ENCODE measurements around the gene POLDIP3.

POLDIP3 gene

DNA sequence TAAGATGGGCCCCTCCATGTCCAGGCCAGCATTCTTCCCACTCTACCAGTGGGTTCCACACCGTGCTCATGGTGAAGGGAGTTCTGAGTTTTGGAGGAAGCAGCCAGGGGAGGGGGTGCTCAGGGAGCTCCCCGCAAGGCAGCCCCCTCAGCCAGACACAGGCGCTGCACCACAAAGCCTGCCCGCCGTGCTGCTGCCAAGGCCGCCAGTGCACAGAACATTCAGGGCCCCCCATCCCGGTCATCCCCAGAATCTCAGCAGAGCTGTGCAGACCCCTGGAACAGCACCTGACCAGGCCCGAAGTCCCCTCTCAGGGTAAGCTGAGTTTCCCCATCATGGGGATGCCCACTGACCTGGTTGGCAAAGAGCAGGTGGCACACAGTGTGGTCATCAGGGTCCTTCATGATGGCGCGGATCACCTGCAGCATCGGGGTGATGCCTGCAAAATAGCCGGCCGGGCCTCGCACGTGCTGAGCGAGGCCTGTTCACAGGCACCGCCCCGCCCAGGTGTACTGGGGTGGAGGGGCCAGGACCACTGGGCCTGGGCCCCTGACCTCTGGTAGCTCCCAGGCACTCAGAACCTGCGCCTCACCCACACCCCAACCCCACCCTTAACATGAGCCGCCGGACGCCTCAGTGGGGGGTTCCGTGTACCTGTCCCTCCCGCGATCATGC lies 12.4 kb upstream of the POLDIP3 start:
- no peaks in the 10 kb centered on the region for H3K27me3 ChIP-seq (ENCODE audit: control insufficient read depth, insufficient read depth, low read length, poor library complexity, severe bottlenecking)
- WGBS, 2 experiments: 95 to 97% methylated on average over 25 of the region's 25 CpGs
- no peak overlapping the region for H3K27ac ChIP-seq (ENCODE audit: insufficient read depth, low read depth, low read length, poor library complexity, severe bottlenecking)
- H3K4me3 ChIP-seq (ENCODE audit: insufficient read depth, low read depth, low read length): no peak overlapping the region
- H3K9me3 ChIP-seq (ENCODE audit: control insufficient read depth, low read length): no peaks in the 10 kb centered on the region
- peaks cover 34% of the 10 kb centered on the region for H3K36me3 ChIP-seq (ENCODE audit: control insufficient read depth, insufficient read depth, low read length)
- no peaks in the 10 kb centered on the region for H3K4me1 ChIP-seq (ENCODE audit: control insufficient read depth, insufficient read depth, low read length)

DNA sequence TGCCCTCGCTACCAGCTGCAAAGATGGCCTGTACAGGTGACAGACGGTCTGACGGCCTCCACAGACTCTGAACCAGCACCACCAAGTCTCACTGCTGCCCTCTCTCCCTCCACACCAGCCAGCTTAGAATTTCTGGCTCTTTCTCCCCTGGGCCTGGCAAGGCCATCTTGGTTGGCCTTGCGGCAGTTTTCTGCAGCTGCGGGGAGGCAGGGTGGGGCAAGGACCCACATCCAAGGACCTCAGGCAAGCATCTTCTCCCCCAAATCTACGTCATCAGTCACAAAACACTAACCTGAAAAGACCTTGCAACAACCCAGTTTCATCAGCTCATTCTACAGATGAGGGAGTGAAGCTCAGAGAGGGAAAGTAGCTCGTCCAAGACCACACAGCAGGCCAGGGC lies 11.7 kb upstream of the POLDIP3 start:
- 93 to 95% methylated on average over 7 of the region's 7 CpGs for WGBS, 2 experiments
- H3K36me3 ChIP-seq (ENCODE audit: control insufficient read depth, insufficient read depth, low read length): peaks cover 34% of the 10 kb centered on the region
- H3K4me1 ChIP-seq (ENCODE audit: control insufficient read depth, insufficient read depth, low read length): no peaks in the 10 kb centered on the region

DNA sequence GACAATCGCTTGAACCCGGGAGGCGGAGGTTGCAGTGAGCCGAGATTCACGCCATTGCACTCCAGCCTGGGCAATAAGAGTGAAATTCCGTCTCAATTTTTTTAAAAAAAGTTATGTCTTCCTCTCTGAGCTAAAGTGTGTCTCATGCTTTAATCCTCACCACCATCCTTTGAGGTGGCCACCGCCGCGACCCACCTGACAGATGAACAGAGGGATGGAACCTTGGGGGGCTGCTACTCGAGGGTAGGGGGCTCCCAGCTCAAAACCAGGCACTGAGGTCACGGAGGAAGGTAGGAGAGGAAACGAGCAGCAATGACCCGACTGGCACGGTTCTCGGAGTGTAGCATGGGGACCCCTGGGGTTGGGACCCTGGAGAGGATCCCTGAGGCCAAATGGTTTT lies 10.7 kb upstream of the POLDIP3 start:
- H3K4me1 ChIP-seq (ENCODE audit: control insufficient read depth, insufficient read depth, low read length): no peaks in the 10 kb centered on the region
- WGBS, 2 experiments: 93 to 95% methylated on average over 15 of the region's 15 CpGs
- H3K36me3 ChIP-seq (ENCODE audit: control insufficient read depth, insufficient read depth, low read length): peaks cover 25% of the 10 kb centered on the region
- no peaks in the 10 kb centered on the region for H3K27me3 ChIP-seq (ENCODE audit: control insufficient read depth, insufficient read depth, low read length, poor library complexity, severe bottlenecking)
- no peak overlapping the region for H3K4me3 ChIP-seq (ENCODE audit: insufficient read depth, low read depth, low read length)
- no peak overlapping the region for H3K27ac ChIP-seq (ENCODE audit: insufficient read depth, low read depth, low read length, poor library complexity, severe bottlenecking)
- no peaks in the 10 kb centered on the region for H3K9me3 ChIP-seq (ENCODE audit: control insufficient read depth, low read length)

More for the DNA sequence above, 11.7 kb upstream of the POLDIP3 start:
- H3K27me3 ChIP-seq (ENCODE audit: control insufficient read depth, insufficient read depth, low read length, poor library complexity, severe bottlenecking): no peaks in the 10 kb centered on the region
- no peaks in the 10 kb centered on the region for H3K9me3 ChIP-seq (ENCODE audit: control insufficient read depth, low read length)
- no peak overlapping the region for H3K4me3 ChIP-seq (ENCODE audit: insufficient read depth, low read depth, low read length)
- no peak overlapping the region for H3K27ac ChIP-seq (ENCODE audit: insufficient read depth, low read depth, low read length, poor library complexity, severe bottlenecking)

DNA sequence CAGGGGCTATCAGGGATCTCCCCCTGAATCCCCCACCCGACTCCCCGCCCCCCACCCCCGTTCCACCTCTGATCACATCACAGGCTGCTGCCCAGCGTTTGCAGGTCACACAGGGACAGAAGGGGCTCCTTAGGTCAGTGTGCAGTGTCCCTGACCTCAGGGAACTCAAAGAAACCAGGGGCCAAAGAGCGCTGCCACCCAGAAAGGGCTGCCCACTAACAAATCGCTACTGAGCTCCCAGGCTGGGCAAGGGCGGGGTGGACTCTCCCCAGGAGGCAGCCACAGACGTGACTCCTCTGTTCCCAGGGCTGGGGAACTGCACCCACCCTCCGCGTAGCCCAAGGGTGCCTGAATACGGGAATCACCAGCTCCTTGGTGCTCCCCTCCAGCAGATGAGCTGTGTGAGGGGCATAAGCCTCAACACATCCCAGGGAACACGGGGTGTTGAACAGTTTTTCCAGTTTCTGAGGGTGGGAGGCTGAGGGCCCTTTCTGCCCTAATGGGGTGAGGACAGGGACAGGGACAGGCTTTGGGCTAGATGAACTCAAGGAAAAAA lies 9.9 kb upstream of the POLDIP3 start:
- Histone ChIP-seq H3K9me3 (ENCODE audit: control insufficient read depth, low read length) (no peaks in the 10 kb centered on the region), H3K4me3 (ENCODE audit: insufficient read depth, low read depth, low read length) (no peak overlapping the region), H3K4me1 (ENCODE audit: control insufficient read depth, insufficient read depth, low read length) (no peaks in the 10 kb centered on the region), H3K36me3 (ENCODE audit: control insufficient read depth, insufficient read depth, low read length) (peaks cover 25% of the 10 kb centered on the region), H3K27me3 (ENCODE audit: control insufficient read depth, insufficient read depth, low read length, poor library complexity, severe bottlenecking) (no peaks in the 10 kb centered on the region), H3K27ac (ENCODE audit: insufficient read depth, low read depth, low read length, poor library complexity, severe bottlenecking) (no peak overlapping the region)
- 95 to 96% methylated on average over 11 to 12 of the region's 12 CpGs for WGBS, 2 experiments

DNA sequence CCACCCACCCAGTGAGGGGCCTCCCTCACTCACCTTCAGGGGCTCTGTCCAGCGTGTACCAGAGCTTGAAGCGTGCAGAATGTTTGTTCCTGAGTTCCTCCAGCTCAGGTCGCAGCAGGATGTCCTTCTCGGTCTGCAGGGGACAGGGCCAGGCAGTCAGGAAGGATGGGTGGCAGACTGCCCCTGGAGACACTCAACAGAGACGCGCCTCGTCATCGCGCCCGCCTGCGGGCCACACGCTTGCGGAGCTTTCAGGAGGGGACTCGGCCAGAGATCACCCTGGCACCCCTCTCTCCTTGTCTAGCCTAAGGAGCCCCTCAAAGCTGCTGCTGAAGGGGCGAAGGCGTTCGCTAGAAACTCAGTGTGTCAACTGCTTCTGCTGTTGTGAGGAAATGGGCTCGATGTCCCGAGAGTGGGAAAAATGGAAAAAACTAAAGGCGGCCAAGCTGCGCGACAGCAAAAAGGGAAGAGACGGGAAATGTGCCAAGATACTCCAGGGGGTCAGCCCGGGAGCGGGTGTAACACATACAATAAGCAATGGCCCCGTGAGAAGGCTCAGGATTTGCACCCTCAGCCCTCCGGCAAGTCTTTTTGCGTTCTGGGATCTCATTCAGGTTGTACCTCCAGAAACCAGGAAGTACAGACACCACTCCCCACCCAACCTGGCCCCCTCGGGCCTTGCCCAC lies 9.2 kb upstream of the POLDIP3 start:
- Histone ChIP-seq H3K4me1 (ENCODE audit: control insufficient read depth, insufficient read depth, low read length) (no peaks in the 10 kb centered on the region), H3K36me3 (ENCODE audit: control insufficient read depth, insufficient read depth, low read length) (peaks cover 22% of the 10 kb centered on the region), H3K27ac (ENCODE audit: insufficient read depth, low read depth, low read length, poor library complexity, severe bottlenecking) (no peak overlapping the region), H3K4me3 (ENCODE audit: insufficient read depth, low read depth, low read length) (no peak overlapping the region), H3K9me3 (ENCODE audit: control insufficient read depth, low read length) (no peaks in the 10 kb centered on the region), H3K27me3 (ENCODE audit: control insufficient read depth, insufficient read depth, low read length, poor library complexity, severe bottlenecking) (no peaks in the 10 kb centered on the region)
- 93 to 96% methylated on average over 29 of the region's 29 CpGs for WGBS, 2 experiments

DNA sequence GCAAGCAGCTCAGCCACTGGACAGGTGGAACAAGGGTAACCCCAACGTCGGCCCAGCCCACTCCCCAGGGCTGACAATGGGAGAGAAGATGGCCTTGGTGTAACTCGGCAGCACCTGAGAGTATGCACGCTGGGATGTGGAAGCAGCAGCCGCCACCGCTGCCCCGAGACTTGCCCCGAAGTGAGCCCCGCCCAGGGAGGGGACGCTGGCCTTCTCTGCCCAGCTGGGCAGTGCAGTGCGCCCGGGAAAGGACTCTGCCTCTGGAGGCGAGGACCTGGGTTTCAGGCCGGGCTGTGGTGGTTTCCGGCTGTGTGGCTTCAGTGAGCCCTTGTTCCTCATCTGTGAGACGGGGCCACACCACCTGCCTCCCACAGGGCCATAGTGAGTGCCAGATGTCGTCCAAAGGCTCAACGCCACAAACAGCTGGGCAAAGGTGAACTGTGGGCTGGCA lies 8.6 kb upstream of the POLDIP3 start:
- H3K27me3 ChIP-seq (ENCODE audit: control insufficient read depth, insufficient read depth, low read length, poor library complexity, severe bottlenecking): no peaks in the 10 kb centered on the region
- WGBS, 2 experiments: 94% methylated on average over 18 of the region's 18 CpGs
- no peaks in the 10 kb centered on the region for H3K9me3 ChIP-seq (ENCODE audit: control insufficient read depth, low read length)
- H3K4me3 ChIP-seq (ENCODE audit: insufficient read depth, low read depth, low read length): no peak overlapping the region
- peaks cover 16% of the 10 kb centered on the region for H3K36me3 ChIP-seq (ENCODE audit: control insufficient read depth, insufficient read depth, low read length)
- H3K27ac ChIP-seq (ENCODE audit: insufficient read depth, low read depth, low read length, poor library complexity, severe bottlenecking): no peak overlapping the region
- no peaks in the 10 kb centered on the region for H3K4me1 ChIP-seq (ENCODE audit: control insufficient read depth, insufficient read depth, low read length)

DNA sequence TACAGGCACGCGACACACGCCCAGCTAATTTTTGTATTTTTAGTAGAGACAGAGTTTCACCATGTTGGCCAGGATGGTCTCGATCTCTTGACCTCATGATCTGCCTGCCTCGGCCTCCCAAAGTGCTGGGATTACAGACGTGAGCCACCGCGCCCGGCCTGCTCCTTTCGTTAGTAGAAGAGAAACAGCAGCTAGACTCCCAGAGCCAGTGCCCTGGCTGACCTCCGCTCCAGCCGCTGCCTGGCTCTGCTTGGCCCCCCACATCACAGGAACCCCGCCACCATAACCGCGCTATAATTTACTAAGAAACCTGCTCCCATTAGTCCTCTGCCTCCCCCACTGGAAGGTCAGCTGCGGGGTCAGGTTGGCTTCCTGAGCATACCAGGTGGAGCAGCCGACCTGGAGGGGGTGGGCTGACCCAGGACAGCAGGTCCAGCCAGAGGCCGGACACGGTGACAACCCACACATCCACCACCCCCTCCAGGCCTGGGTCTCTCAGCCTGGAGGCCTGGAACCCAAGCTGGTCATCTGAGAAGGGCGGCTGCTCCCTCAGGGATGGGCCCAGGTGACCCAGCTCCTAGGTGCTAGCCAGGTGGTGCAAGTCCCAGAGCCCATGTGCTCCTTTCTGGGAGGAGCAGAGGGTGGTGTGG lies 7.5 kb upstream of the POLDIP3 start:
- Histone ChIP-seq H3K27me3 (ENCODE audit: control insufficient read depth, insufficient read depth, low read length, poor library complexity, severe bottlenecking) (no peaks in the 10 kb centered on the region), H3K4me1 (ENCODE audit: control insufficient read depth, insufficient read depth, low read length) (no peaks in the 10 kb centered on the region), H3K36me3 (ENCODE audit: control insufficient read depth, insufficient read depth, low read length) (peaks cover 11% of the 10 kb centered on the region), H3K9me3 (ENCODE audit: control insufficient read depth, low read length) (no peaks in the 10 kb centered on the region), H3K27ac (ENCODE audit: insufficient read depth, low read depth, low read length, poor library complexity, severe bottlenecking) (no peak overlapping the region), H3K4me3 (ENCODE audit: insufficient read depth, low read depth, low read length) (no peak overlapping the region)
- 93 to 95% methylated on average over 20 of the region's 20 CpGs for WGBS, 2 experiments

DNA sequence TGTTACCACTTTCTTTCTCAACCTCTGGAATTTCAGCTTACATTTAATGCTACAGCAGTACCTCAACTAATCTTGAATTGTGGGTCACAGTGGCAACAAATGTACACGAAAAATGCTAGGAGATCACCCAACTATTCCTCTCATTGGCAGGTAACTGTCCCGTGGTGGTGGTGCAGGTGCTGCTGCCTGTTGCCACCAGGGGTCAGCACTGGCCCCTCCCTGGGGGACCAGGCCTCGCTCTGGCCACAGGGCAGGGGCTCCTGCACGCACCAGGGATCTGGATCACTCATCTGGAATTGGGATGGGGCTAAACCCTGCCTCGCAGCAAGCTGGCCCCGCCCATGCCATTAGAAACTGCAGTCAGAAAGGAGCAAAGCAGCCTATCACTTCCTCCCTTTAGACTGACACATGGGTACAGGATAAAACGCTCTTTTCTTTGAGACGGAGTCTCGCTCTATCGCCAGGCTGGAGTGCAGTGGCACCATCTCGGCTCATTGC lies 6.9 kb upstream of the POLDIP3 start:
- Histone ChIP-seq H3K4me1 (ENCODE audit: control insufficient read depth, insufficient read depth, low read length) (no peaks in the 10 kb centered on the region), H3K27me3 (ENCODE audit: control insufficient read depth, insufficient read depth, low read length, poor library complexity, severe bottlenecking) (no peaks in the 10 kb centered on the region), H3K36me3 (ENCODE audit: control insufficient read depth, insufficient read depth, low read length) (peaks cover 7% of the 10 kb centered on the region), H3K9me3 (ENCODE audit: control insufficient read depth, low read length) (no peaks in the 10 kb centered on the region), H3K27ac (ENCODE audit: insufficient read depth, low read depth, low read length, poor library complexity, severe bottlenecking) (no peak overlapping the region), H3K4me3 (ENCODE audit: insufficient read depth, low read depth, low read length) (no peak overlapping the region)
- WGBS, 2 experiments: 52 to 56% methylated on average over 11 of the region's 11 CpGs

DNA sequence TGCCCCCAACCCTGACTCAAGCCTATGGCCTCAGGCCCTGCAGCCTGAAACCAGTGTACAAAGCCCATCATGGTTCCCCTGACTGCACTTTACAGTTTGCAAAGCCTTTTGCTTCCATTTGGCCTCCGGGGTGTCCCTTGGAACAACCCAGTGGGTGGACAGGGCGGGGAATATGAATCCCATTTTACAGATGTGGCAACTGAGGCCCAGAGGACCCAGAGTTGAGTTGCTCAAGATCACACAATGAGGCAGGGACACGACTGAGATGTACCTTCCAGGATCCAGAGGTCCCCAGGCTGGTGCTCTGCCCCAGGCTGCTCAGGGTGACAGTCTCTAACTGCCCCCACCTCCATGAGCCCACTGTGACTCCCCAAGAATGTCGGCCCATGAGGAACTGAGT lies 5.4 kb upstream of the POLDIP3 start:
- no peaks in the 10 kb centered on the region for H3K9me3 ChIP-seq (ENCODE audit: control insufficient read depth, low read length)
- no peaks in the 10 kb centered on the region for H3K27me3 ChIP-seq (ENCODE audit: control insufficient read depth, insufficient read depth, low read length, poor library complexity, severe bottlenecking)
- no peak overlapping the region for H3K4me3 ChIP-seq (ENCODE audit: insufficient read depth, low read depth, low read length)
- 93 to 95% methylated on average over 4 of the region's 4 CpGs for WGBS, 2 experiments
- H3K4me1 ChIP-seq (ENCODE audit: control insufficient read depth, insufficient read depth, low read length): peaks cover 8% of the 10 kb centered on the region
- peaks cover 4% of the 10 kb centered on the region for H3K36me3 ChIP-seq (ENCODE audit: control insufficient read depth, insufficient read depth, low read length)
- no peak overlapping the region for H3K27ac ChIP-seq (ENCODE audit: insufficient read depth, low read depth, low read length, poor library complexity, severe bottlenecking)
